CD4-positive, alpha-beta T cell treated with Interleukin-4 for 4 hours (primary cell): ENCODE results near the gene RASL10B.
A peak's percentile ranks its signal among the peaks of the same experiment; 100 is the strongest.
"Not testable (repeated sequence)": the region's sequence is repeated elsewhere in the genome, so short reads cannot be mapped to it uniquely, and the experiment has no call there.

ENCODE experiments used
- DNase-seq: peaks from one replicate; pipeline ENCODE4 v3.0.0-alpha.2; 2020

RASL10B gene

DNA sequence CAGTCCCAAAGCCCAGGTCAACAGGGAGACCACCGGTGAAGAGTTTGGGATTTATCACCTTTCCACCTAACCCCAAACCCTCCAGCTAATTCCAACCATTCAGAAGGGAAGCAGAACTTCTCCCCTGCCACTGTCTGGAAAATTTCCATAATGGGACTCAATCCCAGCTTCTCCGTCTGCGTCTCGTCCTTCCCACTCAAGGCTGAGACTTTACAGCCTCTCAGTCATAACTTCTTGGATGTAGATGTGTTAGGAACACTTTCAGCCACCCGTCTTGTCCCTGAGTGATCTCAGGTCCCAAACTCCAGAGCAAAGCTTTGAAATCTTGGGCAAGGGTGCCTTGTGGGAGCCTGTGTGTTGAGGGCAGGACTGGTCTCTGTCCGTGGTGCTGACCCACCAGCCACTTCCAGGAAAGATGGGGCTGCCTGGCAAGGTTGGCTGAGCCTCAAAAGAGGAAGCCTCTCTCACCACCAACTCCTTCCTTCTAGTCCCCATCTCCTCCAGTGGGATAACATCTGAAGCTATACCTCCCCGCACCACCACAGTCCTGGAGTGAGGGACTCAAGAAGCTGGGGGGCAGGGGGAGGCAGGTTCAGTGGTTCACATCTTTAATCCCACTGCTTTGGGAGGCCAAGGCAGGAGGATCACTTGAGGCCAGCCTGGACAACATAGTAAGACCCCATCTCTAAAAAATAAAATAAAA lies 12.3 kb downstream of the RASL10B start:
- DNase-seq: no peak

DNA sequence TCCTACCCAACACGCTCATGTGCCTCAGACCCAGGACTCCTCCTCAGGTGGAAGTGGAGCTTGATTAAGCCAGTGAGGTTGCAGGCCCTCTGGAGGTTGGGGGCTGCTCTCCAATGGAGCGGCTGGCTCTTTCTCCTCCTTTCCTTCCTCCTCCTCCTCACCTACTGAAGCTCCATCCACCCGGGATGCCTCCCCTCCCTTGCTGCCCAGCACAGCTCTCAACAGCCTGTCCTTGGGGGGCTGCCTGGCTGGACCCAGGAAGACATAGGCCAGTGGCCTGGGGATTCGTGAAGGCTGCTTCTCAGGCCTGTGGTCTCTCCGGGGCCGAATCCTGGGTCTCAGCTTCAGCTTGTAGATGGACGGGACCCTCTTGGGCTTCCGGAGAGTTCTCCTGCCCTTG lies 13.4 kb downstream of the RASL10B start:
- no peak for DNase-seq

DNA sequence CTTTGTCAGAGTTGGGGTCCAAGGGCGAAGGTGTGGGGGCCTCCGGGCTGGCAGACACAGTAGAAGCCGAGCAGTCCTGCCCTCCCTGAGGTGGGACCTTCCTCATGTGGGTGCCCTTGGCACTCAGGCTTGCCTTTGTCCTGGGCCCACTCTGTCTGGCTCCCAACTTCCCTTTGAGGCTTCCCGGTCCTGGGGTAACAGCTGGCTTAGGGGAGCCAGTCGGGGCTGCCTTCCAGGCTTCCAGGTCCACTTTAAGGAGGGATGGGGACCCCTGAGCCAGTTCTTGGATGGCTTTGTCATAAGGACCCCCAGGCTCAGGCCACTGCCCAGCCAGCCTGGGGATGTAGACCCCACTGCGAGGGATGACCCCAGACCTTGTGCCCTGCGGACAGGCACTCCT lies 13.8 kb downstream of the RASL10B start:
- DNase-seq: no peak

DNA sequence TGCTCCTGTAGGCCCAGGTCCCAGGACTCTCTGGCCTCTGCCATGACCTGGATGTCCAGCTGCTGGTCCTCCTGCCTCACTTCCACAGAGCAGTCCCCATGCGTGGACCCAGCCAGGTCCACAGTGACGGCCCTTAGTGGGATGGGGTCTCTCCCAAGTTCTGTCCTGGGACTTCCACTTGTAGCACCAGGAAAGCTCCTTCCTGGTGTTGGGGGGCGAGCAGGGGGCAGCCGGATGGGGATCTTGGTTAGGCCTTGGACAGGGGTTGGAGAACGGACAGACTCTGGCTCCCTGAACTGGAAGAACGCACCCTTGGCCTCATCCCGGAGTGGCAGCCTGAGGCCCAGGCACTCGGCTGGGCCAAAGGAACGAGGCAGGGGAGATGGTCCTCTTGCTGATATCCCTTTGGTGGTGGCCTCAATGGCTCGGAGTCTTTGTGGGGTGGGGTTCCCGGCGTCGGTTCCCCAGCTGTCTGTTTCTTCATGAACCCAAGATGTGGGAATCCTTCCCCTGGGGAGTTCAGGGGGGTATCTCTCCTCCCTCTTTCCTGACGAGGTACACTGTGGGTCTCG lies 14.4 kb downstream of the RASL10B start:
- no peak for DNase-seq

DNA sequence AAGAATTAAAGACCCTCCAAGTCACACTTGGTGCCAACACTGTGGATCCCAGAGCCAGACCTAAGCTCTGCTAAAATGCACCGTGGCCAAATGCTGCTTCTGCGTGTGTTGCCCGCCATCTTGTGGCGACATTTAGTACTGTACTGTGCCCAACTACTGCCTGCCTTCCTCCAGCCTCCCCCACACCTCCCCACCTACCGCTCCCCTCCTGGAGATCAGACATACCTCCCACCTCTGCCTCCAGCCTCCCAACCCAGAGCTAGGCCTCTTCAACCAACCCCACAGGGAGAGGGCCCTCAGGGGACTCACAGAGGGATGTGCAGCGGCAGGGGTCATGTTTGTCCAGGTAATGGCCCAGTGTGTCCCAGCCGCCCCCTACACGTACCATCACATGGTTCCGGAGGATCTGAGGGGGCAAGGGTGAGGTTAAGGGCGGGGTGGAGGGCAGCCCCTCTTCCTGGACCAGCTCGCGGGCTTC lies 16.1 kb downstream of the RASL10B start:
- DNase-seq: peak; percentile 72

DNA sequence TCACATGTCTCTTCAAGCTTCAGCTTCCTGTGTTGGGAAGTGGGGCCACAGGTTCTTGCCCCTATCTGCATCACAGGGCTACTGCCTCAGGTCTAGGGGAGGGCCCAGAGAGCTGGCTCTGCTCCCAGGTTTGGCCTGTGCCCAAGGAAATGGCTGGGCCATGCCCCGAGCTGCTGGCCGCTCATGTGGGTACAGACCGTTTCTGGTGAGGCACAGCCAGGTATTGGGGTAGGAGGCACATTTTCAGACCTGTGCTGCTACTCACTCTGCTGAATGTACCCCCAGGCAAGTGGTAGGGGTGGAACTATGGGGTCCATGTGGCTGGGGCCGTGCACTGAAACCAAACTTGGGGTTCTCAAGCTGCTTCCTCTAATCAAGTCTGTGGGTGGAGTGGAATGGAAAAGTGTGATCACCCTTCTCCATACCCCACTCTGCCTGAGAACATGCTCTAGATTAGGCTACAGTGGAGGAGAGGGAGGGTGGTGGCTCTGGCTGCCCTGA lies 17.0 kb downstream of the RASL10B start:
- no peak for DNase-seq

DNA sequence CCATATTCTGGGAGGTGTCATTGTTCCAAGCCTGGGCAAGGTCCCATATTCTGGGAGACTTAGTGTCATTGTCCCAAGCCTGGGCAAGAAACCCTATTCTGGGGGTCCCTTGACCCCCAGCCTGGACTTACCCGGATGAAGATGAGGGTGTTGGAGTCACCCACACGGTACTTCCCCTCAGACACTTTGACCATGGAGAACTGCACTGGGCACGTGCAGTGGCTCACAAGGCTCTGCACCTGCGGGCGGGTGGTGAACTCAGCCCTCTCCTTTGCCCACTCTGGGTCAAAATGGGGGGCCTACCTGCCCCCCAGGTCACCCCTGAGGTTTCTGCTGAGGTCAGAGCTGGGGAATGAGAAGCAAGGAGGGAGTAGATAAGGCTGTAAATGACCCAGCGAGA lies 17.5 kb downstream of the RASL10B start:
- DNase-seq: no peak

DNA sequence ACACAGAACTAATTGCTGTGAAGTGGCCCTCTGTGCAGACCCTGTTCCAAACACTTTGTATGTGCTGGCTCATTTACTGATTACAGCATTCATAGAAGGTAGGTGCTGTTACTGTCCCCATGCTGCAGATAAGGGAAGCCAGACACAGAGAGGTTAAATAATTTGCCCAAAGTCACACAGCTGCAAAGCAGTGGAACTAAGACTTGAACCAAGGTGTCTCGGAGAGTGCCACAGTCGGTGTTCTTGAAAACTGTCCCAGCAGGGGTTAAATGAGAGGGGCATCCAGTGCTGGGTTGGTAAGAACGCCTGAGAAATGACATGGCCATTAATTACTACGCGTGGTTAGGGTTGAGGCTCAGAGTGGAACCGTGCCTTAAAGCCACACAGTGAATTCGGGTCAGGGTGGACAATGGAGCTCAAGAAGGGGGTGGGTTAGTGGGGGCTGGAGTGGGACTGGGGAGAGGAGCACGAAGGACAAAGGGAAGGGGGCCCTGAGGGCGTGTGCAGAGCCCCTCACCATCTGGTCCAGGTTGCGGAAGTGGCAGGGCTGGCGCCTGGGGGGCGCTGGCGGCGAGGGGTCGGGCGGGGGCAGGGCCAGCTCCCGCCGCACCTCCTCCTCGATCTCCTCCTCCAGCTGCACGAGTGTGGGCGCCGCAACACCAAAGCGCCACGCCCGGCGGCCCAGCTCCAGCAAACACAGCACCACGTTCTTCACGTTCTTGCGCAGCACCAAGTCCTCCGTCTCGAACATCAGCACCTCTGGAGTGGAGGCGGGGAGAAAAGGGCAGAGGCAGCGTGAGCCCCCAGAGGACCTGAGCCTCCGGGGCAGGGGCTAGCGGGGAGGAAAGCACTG lies 18.3 kb downstream of the RASL10B start:
- no peak for DNase-seq

DNA sequence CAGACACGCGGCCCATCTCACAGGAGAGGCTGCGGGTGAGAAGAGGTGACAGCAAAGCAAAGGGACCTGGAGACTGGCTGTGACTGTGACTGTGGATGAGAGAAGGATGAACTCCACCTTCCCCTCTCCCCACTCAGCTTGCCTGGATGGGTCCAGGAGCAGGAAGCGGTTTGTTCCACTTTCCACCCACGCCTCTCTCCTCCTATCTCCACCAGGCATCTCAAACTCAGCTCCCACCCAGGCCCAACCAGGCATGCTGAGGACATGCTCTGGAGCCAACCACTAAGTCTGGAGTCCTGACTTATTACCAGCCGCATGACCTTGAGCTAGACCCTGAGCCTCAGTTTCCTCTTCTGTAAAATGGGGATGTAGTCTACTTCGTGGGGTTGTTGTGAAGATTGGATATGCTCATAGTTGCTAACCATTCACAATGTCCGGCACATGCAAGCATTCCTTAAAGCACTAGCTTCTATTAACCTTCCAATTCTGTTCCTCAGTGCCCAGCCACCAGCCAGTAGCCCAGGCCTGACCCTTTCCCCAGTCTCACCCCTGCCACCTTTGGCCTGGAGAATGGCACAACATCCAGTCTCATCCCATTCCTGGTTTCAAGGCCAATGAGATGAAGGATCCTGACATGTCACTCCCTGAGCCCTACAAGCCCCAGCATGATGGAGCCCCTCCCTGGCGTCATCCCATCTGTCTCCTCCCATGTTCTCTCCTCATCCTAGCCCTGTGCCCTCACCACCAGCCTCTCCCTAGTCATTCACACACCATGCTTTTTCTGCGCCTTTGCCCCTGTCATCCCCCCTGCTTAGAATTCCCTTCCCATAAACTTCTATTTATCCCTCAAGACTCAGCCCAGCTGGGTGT lies 19.3 kb downstream of the RASL10B start:
- DNase-seq: no peak

DNA sequence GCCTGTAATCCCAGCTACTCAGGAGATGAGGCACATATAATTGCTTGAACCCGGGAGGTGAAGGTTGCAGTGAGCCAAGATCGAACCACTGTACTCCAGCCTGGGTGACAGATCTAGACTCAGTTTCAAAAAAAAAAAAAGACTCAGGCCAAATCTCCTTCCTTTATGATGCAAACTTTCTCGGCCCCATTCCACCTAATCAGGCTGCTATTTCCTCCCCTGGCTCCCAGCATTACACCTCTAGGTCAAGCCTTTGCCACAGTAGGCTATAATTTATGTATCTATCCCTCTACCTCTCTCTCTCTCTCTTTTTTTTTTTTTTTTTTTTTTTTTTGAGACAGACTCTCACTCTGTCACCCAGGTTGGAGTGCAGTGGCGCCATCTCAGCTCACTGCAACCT lies 20.1 kb downstream of the RASL10B start:
- not testable (repeated sequence) for DNase-seq

GRCh38 chr17:35752471-35752870 lies 21.0 kb downstream of the RASL10B start:
- no peak for DNase-seq

DNA sequence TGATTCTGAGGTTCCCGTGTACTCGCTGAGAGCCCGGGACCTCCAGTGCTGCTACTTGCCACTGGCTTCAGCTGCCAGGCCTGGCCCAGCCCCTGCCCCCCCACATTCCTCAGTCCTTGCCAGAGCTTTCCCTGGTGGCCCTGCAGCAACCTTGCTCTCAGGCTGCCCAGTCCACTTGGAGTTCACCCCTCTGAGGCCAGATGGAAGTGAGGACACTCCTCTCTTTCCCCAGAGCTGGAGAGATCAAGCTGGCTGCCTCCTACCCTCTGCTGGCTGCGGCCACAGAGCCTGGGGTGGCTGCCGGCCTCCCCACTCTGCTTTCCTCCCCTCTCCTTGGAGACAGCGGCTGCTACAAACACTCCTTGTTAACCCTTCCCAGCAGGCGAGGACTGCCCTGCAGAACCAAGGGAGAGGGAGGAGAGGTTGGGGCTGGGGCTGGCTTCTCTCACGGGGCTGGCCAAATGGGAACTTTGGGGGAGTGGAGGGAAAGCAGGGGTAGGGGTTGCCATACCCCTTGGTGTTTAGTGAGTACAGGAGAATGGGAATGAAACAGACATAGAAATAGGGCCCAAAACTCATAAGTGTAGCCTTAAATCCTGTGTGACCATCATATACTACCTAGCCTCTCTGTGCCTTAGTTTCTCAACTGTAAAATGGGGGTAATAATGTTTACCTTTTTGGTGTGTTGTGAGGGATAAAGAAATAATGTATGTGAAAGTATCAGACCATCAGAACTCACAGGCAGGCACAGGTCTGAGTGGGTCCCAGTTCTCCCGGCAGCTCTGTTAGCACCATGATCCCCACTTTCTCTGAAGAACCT lies 21.7 kb downstream of the RASL10B start, which contains the start of gene GAS2L2:
TSS of gene GAS2L2 (minus strand) at position 295 of the 820 bp plus-strand sequence. CDS start 389 bp downstream, outside the sequence.
- DNase-seq: no peak

GRCh38 chr17:35757243-35757642 lies 25.8 kb downstream of the RASL10B start:
- no peak for DNase-seq

GRCh38 chr17:35760587-35760986 lies 29.1 kb downstream of the RASL10B start, which contains the start of gene C17orf50:
Gene C17orf50 (plus strand): TSS chr17:35760887. CDS start chr17:35760942, 55 bp downstream.
- no peak for DNase-seq

DNA sequence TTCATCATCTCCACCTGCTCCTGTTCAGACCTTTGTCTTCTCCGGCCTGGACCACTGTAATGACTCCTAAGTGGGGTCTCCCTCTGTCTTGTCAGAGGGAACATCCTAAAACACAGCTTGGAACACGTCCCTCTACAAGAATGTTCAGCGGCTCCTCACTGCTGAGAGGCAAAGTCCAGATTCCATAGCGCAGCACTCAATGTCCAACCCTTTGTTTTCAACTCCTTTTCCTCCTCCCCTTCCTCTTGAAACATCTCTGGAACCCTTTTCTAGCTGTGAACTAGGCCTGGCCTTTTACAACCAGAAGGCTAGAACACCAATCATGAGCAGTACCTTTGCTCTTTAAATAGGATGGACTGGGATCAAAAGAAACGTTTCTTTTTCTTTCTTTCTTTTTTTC lies 30.2 kb downstream of the RASL10B start:
- DNase-seq: no peak

- DNase-seq: no peak
Measured at GRCh38 chr17:35763767-35764122, 32.3 kb downstream of the RASL10B start.

GRCh38 chr17:35764123-35764991 lies 32.9 kb downstream of the RASL10B start:
- DNase-seq: peak; percentile 83

DNA sequence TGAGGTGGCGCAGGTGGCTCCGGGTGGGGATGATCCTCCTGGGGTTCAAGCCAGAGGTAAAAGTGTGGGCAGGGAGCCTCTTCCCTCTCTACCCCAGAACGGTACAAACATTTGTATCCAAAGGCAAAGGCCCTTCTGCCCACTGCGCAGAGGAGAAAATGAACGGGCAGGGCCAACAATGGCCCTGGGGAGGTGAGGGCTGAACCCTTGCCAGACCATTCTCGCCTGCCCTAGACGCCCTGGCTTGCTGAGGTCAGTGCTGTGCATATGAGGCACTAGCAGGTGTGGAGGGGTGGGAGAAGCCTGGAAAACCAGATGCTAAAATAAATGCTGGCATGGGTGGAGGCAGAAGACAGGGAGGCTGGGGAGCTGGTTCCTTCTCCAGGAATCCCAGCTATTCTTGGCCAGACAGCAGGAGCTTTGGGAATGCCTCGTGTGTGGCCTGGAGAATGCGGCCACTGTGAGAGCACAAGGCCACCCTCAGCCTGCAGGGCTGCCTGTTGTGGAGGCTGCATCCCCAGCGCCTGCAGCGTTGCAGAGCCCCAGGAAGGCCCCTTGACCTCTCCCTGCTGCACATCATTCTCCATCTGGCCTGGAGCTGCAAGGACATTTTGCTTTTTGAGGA lies 33.8 kb downstream of the RASL10B start:
- DNase-seq: no peak

- DNase-seq: no peak
Measured at GRCh38 chr17:35765756-35766488, 34.5 kb downstream of the RASL10B start.
